H1 (cell line): ENCODE results near the gene MEGF11. TPM values are rescaled to one million over a fixed set of nuclear protein-coding genes. Genes with fewer than 3 reads are reported as not detected.

Experiments used
- EGR1 ChIP-seq: IDR thresholded peaks from 2 replicates; pipeline ENCODE4 v1.6.1; 2011; ENCODE audit warnings: low read depth, low read length, borderline replicate concordance
- GABPA ChIP-seq: IDR thresholded peaks from 2 replicates; pipeline ENCODE4 v1.6.1; 2011; ENCODE audit warnings: mild to moderate bottlenecking, low read length, moderate library complexity, borderline replicate concordance; ENCODE audit not compliant: insufficient read depth
- JUND ChIP-seq: IDR thresholded peaks from 2 replicates; pipeline ENCODE4 v1.6.1; 2011; ENCODE audit warnings: mild to moderate bottlenecking, improper control_type of control experiment, low read length
- SRF ChIP-seq: IDR thresholded peaks from 2 replicates; pipeline ENCODE4 v1.6.1; 2011; ENCODE audit warnings: mild to moderate bottlenecking, low read depth, low read length, moderate library complexity
- TBP ChIP-seq: IDR thresholded peaks from 2 replicates; pipeline ENCODE4 v1.6.1; 2011; ENCODE audit warnings: low read depth, low read length, improper control_type of control experiment
- polyA plus RNA-seq, 7 experiments: library from polyadenylated mRNA; depleted of rRNA in 3 of 7; stranded (reverse) in 5 of 7; unstranded in 2 of 7; fragments of >200 nt in 5 of 7; fragments of 200-250 nt in 2 of 7; gene quantifications; 1 replicate in 5 of 7; 2 replicates in 1 of 7; 4 replicates in 1 of 7; pipeline versions ENCODE4 v1.2.1 to v1.2.3, GENCODE V29; 2011 to 2013; ENCODE audit warnings: missing spikeins in 2 of 7, mixed read lengths in 2 of 7
- total RNA-seq: library from RNA; stranded (reverse); fragmentation: NEBNext Ultra II Directional; extraction: Animal tissue kit (Norgen Biotek cat#: 25700); gene quantifications from 2 replicates; pipeline ENCODE4 v1.2.1, GENCODE V29; 2021
- TF ChIP-seq, protein P1 (sequence below): IDR thresholded peaks from 2 replicates; pipeline ENCODE4 v1.6.1; 2012; ENCODE audit warnings: inconsistent platforms
- TF ChIP-seq, protein P2 (sequence below): fragments of 300-600 bp; sonication (generic); IDR thresholded peaks from 2 replicates; pipeline ENCODE4 v1.7.1; 2012; ENCODE audit warnings: low read length, moderate library complexity, mild to moderate bottlenecking, inconsistent platforms; ENCODE audit not compliant: insufficient replicate concordance
- TF ChIP-seq, protein P3 (sequence below): IDR thresholded peaks from 2 replicates; pipeline ENCODE4 v1.6.1; 2012; ENCODE audit warnings: low read length, inconsistent platforms

Gene MEGF11
- total and polyA plus RNA-seq, 2 of the 8 experiments (the other 6 are each of a cell fraction or from before 2014, with no cell fraction given), result 4.4 to 4.8 TPM

DNA sequence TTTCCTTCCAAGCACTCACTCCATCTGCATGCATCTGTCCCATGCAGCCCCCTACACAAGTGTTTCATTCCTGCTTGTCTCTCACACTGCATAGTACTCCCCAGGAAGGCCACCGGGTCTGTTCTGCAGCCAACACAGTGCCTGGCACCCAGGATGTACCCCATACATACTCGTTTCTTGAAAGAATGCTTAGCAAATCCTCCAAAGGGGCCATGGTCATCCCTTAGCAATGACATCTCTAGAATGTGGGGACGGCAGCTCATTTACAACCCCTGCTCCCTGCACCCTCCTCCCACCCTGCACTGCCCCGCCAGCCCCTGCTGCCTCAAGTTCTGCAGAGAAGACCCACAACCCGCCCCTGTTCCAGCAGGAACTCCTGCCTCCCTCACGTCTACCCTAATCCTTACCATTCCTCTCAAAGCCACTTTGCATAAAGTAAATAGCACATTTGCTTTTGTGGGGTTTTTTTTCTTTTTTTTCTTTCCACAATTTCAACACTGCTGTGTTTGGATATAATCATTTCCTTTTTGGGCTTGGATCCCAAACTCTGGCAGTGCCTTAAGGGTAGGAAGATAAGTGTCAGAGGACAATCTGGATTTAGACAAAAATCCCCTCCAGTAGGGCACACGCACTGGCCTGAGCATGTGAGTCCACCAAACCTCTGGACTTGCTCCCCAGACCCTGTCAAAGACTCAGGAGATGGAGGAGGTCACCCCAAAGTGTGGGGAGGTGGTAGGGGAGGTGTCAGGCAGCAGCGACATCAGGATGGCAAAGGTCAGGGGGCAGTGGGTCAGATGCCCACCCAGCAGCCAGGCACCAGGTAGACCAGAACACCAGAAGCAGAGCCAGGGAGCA, 68.4 kb downstream of the MEGF11 start (continued):
- TF ChIP-seq, protein P1, sequence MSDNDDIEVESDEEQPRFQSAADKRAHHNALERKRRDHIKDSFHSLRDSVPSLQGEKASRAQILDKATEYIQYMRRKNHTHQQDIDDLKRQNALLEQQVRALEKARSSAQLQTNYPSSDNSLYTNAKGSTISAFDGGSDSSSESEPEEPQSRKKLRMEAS, result no peak
- TF ChIP-seq JUND (no peak), TBP (no peak), GABPA (no peak), EGR1 (no peak), SRF (no peak)
- TF ChIP-seq, protein P2, sequence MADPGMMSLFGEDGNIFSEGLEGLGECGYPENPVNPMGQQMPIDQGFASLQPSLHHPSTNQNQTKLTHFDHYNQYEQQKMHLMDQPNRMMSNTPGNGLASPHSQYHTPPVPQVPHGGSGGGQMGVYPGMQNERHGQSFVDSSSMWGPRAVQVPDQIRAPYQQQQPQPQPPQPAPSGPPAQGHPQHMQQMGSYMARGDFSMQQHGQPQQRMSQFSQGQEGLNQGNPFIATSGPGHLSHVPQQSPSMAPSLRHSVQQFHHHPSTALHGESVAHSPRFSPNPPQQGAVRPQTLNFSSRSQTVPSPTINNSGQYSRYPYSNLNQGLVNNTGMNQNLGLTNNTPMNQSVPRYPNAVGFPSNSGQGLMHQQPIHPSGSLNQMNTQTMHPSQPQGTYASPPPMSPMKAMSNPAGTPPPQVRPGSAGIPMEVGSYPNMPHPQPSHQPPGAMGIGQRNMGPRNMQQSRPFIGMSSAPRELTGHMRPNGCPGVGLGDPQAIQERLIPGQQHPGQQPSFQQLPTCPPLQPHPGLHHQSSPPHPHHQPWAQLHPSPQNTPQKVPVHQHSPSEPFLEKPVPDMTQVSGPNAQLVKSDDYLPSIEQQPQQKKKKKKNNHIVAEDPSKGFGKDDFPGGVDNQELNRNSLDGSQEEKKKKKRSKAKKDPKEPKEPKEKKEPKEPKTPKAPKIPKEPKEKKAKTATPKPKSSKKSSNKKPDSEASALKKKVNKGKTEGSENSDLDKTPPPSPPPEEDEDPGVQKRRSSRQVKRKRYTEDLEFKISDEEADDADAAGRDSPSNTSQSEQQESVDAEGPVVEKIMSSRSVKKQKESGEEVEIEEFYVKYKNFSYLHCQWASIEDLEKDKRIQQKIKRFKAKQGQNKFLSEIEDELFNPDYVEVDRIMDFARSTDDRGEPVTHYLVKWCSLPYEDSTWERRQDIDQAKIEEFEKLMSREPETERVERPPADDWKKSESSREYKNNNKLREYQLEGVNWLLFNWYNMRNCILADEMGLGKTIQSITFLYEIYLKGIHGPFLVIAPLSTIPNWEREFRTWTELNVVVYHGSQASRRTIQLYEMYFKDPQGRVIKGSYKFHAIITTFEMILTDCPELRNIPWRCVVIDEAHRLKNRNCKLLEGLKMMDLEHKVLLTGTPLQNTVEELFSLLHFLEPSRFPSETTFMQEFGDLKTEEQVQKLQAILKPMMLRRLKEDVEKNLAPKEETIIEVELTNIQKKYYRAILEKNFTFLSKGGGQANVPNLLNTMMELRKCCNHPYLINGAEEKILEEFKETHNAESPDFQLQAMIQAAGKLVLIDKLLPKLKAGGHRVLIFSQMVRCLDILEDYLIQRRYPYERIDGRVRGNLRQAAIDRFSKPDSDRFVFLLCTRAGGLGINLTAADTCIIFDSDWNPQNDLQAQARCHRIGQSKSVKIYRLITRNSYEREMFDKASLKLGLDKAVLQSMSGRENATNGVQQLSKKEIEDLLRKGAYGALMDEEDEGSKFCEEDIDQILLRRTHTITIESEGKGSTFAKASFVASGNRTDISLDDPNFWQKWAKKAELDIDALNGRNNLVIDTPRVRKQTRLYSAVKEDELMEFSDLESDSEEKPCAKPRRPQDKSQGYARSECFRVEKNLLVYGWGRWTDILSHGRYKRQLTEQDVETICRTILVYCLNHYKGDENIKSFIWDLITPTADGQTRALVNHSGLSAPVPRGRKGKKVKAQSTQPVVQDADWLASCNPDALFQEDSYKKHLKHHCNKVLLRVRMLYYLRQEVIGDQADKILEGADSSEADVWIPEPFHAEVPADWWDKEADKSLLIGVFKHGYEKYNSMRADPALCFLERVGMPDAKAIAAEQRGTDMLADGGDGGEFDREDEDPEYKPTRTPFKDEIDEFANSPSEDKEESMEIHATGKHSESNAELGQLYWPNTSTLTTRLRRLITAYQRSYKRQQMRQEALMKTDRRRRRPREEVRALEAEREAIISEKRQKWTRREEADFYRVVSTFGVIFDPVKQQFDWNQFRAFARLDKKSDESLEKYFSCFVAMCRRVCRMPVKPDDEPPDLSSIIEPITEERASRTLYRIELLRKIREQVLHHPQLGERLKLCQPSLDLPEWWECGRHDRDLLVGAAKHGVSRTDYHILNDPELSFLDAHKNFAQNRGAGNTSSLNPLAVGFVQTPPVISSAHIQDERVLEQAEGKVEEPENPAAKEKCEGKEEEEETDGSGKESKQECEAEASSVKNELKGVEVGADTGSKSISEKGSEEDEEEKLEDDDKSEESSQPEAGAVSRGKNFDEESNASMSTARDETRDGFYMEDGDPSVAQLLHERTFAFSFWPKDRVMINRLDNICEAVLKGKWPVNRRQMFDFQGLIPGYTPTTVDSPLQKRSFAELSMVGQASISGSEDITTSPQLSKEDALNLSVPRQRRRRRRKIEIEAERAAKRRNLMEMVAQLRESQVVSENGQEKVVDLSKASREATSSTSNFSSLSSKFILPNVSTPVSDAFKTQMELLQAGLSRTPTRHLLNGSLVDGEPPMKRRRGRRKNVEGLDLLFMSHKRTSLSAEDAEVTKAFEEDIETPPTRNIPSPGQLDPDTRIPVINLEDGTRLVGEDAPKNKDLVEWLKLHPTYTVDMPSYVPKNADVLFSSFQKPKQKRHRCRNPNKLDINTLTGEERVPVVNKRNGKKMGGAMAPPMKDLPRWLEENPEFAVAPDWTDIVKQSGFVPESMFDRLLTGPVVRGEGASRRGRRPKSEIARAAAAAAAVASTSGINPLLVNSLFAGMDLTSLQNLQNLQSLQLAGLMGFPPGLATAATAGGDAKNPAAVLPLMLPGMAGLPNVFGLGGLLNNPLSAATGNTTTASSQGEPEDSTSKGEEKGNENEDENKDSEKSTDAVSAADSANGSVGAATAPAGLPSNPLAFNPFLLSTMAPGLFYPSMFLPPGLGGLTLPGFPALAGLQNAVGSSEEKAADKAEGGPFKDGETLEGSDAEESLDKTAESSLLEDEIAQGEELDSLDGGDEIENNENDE, result no peak
- TF ChIP-seq, protein P3, sequence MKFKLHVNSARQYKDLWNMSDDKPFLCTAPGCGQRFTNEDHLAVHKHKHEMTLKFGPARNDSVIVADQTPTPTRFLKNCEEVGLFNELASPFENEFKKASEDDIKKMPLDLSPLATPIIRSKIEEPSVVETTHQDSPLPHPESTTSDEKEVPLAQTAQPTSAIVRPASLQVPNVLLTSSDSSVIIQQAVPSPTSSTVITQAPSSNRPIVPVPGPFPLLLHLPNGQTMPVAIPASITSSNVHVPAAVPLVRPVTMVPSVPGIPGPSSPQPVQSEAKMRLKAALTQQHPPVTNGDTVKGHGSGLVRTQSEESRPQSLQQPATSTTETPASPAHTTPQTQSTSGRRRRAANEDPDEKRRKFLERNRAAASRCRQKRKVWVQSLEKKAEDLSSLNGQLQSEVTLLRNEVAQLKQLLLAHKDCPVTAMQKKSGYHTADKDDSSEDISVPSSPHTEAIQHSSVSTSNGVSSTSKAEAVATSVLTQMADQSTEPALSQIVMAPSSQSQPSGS, result no peak
